ENCODE measurements around the gene TLK1.

Gene TLK1

GRCh38 chr2:170997893-170998597, 162.6 kb downstream of the TLK1 start:
- no peak for DNase-seq (ENCODE audit: low spot score)

GRCh38 chr2:170996316-170996715, 164.4 kb downstream of the TLK1 start:
- DNase-seq (ENCODE audit: low spot score): no peak

GRCh38 chr2:170991398-170992182, 169.1 kb downstream of the TLK1 start:
- DNase-seq (ENCODE audit: low spot score): no peak

GRCh38 chr2:170986566-170987258, 174.0 kb downstream of the TLK1 start:
- DNase-seq (ENCODE audit: low spot score): no peak

- DNase-seq (ENCODE audit: low spot score): no peak
Measured at GRCh38 chr2:170985407-170985806, 175.3 kb downstream of the TLK1 start.

DNA sequence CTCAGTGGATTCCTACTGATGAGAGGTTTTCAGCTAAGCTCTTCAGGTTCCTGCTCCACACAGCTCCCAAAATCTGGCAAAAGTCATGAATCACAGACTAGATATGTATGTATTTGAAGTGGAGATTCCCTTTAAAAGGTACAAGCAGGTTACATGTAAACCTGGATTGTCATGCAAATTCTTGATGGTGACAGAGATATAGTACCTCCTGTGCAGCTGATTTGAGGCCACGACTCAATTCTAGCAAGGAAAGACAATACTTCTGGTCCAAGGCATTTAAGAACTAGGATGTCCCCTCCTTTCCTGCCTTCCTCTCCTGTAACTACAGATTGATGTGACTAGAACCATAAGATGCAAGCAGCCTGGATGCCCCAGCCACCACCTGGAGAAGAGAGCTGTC, 176.6 kb downstream of the TLK1 start:
- DNase-seq (ENCODE audit: low spot score): no peak

DNA sequence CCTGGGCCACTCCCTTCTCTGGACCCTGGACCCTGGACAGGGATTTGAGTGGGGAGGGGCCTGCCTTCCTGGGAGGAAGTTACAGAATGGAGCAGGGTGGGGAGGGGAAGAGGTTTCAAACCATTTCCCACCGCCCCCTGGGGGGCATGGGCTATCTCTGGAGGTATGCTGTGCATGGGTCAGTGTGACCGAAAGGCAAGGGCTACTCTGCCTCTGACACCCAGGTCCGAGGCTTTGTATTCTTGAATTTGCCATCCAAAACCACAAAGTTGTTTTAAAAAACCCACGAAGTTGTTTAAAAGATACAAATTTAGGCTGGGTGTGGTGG, 184.8 kb downstream of the TLK1 start:
- DNase-seq (ENCODE audit: low spot score): no peak

GRCh38 chr2:170975127-170975942, 185.4 kb downstream of the TLK1 start:
- no peak for DNase-seq (ENCODE audit: low spot score)

DNA sequence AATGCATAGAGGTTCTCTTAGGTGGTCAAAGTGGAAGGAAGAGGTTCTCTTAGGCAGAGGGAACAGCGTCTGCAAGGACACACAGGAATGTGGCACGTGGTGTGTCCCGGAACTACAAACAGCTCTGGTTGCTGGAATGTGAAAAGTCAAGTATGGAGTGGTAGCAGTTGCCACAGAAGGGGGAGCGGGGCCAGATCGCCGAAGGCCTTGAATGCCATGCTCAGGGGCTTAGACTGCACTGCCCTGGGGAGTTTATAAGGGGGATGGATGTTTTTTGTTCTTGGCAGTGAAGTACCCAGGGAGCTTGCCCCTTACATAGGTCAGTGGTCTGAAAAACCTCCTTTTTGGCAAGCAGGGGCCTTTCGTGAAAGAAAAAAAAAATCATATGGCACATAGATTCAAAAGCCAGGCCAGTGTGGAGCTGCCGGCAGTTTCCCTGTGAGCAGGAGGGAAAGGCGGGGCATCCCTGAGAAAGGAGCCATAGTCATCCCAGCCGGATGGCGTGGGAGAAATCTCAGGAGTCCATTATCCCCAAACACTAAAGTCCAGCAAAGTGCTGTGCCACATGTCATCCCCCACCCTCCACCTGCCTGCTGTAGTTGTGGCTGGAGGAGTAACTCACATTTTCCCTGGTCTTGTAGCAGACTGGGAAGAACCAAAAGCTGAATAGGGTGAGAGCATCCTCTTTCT, 186.2 kb downstream of the TLK1 start:
- peak; percentile 33 for DNase-seq (ENCODE audit: low spot score)

- peak; percentile 92 for DNase-seq (ENCODE audit: low spot score)
Measured at GRCh38 chr2:170973492-170974303, 187.0 kb downstream of the TLK1 start.

DNA sequence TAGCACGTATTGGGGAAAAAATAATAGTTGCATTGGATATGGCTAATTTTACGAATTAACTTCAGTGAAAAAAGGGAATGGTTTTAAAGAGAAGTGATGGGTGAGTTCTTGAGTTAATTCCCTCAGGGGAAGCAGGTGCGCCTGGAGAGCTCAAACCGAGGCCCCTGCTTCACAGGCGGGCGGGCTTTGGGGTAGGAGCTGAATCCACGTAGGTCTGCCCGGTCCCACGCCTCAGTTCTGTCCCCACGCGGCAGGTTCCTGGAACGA, 187.5 kb downstream of the TLK1 start:
- DNase-seq (ENCODE audit: low spot score): no peak

DNA sequence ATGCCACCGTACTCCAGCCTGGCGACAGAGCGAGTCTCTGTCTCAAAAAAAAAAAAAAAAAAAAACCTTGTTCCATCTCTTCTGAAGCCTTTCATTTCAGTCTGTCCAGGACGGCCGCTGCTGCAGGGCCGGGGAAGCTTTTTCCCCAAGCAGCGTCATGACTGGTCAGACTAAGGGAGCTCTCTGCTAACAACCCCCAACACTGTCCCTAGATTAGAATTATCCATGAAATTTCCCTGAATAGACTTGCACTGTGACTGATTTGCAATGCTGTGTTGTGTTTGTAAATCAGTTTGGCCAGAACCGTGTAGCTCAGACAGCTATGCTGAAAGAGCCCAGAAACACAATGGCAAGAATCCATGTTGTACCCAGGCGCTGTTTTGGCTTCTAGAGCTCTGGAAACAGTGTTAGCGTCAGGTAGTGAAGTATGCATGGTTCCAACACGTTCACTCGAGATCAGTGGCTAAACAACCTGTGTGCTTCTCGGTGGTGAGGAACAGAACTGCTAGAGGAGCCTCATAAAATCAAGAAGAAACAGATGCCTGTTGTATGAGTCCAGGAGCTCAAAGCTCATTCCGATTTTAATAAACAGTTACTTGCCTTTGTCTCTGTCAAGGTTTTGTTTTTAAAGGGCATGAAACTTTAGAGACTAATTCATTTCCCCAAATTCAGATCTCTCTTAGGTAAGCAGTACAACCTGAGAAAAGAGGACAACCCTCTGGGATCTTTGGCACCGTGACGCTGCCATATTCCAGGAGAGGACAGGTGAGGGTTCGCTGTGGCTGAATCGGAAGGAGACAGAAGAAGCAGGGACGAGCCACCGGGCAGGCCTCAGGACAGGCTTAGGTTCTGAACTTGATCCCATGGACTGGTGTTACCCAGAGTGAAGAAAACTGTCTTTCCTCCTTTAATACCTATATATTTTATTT, 188.1 kb downstream of the TLK1 start:
- DNase-seq (ENCODE audit: low spot score): peak; percentile 15

GRCh38 chr2:170971071-170971470, 189.6 kb downstream of the TLK1 start:
- DNase-seq (ENCODE audit: low spot score): no peak

DNA sequence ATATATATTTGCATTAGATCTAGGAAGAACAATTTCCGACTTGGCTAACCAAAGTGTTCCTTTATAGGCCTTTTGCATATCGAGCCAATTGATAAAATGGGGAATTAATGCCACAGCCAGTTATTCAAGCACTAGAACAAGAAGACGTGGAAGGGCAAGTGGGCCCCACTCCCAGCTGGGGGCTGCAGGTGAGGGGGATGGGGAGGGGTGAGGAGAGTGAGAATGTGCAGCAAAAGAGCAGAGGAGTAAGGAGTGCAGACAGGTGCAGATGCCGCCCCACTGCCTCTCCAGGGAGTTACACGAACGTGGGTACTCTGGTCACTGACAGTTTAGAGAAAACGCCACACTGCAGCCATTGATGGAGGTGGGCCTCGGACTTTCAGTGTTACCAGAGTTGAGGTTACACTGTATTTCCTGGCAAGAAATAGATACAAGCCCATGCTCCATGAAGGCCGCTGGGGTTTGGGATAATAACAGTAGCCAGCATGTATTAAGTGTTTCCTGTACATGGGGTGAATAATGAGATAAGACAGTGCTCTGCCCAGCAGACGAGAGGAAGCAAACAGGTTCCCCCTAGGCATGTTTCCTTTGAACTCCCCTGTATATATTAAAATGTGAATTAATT, 190.7 kb downstream of the TLK1 start:
- no peak for DNase-seq (ENCODE audit: low spot score)

- no peak for DNase-seq (ENCODE audit: low spot score)
Measured at GRCh38 chr2:170969030-170969429, 191.7 kb downstream of the TLK1 start.

DNA sequence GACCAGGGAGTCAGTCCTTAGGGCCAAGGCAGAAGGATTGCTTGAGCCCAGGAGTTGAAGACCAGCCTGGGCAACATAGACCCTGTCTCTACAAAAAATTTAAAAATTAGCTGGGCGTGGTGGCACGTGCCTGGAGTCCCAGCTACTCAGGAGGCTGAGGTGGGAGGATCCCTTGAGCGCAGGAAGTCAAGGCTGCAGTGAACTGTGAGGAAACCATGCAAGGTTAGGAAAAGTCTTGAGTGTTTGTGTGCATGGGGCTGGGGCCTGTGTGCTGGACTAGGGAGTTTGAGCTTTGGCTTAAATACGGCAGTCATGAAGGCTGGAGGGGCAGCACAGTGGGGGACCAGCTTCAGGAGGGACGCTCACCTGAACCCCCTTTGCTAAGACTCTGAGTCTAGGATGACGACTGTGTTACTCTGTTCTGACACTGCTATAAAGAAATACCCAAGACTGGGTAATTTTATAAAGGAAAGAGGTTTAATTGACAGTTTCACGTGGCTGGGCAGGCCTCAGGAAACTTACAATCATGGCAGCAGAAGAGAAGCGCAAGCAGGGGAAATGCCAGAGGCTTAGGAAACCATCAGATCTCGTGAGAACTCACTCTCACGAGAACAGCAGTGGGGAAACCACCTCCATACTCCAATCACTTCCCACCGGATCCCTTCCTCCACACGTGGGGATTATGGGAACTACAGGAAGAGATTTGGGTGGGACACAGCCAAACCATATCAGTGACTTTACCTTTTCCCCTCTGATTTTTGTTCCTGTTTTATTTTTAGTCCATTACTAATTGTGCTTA, 192.3 kb downstream of the TLK1 start:
- DNase-seq (ENCODE audit: low spot score): no peak

- no peak for DNase-seq (ENCODE audit: low spot score)
Measured at GRCh38 chr2:170967553-170967952, 193.1 kb downstream of the TLK1 start.

GRCh38 chr2:170966648-170967396, 193.9 kb downstream of the TLK1 start:
- no peak for DNase-seq (ENCODE audit: low spot score)

All from kidney tubule cell (primary cell).